NCI-H345 (cell line): Measurements from ENCODE around the gene TKTL2.
"Not testable (repeated sequence)": the region's sequence is repeated elsewhere in the genome, so short reads cannot be mapped to it uniquely, and the experiment has no call there.

Experiments
- DNase-seq: peaks from one replicate; lab custom pipeline; 2025; lab: John Stamatoyannopoulos, UW

TKTL2 gene

GRCh38 chr4:163447481-163447880 lies 26.1 kb downstream of the TKTL2 start:
- DNase-seq: no peak

DNA sequence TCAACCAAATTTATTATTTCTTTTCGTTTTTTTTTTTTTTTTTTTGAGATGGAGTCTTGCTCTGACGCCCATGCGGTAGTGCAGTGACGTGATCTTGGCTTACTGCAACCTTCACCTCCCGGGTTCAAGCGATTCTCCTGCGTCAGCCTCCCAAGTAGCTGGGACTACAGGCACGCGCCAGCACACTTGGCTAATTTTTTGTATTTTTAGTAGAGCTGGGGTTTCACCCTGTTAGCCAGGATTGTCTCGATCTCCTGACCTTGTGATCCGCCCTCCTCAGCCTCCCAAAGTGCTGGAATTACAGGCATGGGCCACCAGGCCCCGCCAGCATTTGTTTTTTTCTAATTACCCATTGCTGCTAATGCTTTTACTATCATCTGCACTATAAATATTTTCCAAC lies 26.5 kb downstream of the TKTL2 start:
- not testable (repeated sequence) for DNase-seq

DNA sequence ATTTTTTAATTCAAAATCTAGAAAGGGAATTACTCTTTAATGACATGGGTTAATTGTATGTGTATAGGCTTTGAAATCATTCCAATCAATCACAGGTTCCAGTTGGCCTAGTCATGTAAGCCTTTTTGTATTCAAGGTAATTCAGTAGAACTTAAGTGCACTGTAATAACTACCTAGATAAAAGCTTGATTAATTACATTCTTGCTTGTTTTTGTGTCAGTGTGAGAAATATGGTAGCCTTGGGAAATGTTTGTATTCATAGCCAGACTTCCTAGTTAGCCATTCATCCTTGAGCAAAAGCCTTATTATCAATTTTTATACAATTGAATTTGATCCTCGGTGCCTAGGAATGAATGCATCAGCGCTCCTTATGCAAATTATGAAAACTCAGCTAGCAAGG lies 33.5 kb downstream of the TKTL2 start:
- no peak for DNase-seq
